ENCODE data around the gene ZSCAN30. TPM values are rescaled to one million over a fixed set of nuclear protein-coding genes. Genes with fewer than 3 reads are reported as not detected.

Gene ZSCAN30
- total RNA-seq, result 14.6 and 18.0 TPM in 2 replicates
- polyA plus RNA-seq, result 5.9 and 6.7 TPM in 2 replicates
- polyA plus RNA-seq (2011; cell fraction: cytosol; rRNA removed), result 5.7 and 6.5 TPM in 2 replicates
- 50.6 and 60.6 TPM in 2 replicates for polyA plus RNA-seq (2011; cell fraction: nucleus; rRNA removed)
- polyA plus RNA-seq (2012), result 12.5 and 13.5 TPM in 2 replicates
- polyA minus RNA-seq, result 19.4 and 25.6 TPM in 2 replicates
- 1.2 TPM for polyA minus RNA-seq (2011; cell fraction: cytosol; rRNA and poly(A)+ RNA removed)
- polyA minus RNA-seq (2011; cell fraction: nucleus; rRNA and poly(A)+ RNA removed), result 24.2 and 33.0 TPM in 2 replicates
- Bru-seq, nascent RNA, result percentile 59 among the genes with signal in this experiment
- BruChase-seq, experiment 1, labeled RNA remaining after a 6-hour chase, result percentile 61 among the genes with signal in this experiment
- BruChase-seq, experiment 2, labeled RNA remaining after a 2-hour chase, result percentile 58 among the genes with signal in this experiment
- long read RNA-seq, partial matches to known transcripts, result 0 of 11 reads
- long read RNA-seq, other reads (novel, unspliced or antisense), result 10 of 11 reads

GRCh38 chr18:35290094-35290735 lies at the start of gene ZSCAN30:
Gene ZSCAN30 (minus strand): TSS chr18:35290229. CDS start chr18:35264352, 25,877 bp downstream.
- H3K4me2 ChIP-seq (ENCODE audit: insufficient read depth, low read length), result peak within 1 kb of the TSS; percentile 95
- intact Hi-C loops (cut with micrococcal nuclease), result loop anchor here (1.0 to 2.0 kb wide), 5 partner anchors 8 to 59 kb away; partner anchors contain the start of gene ZNF24
- peak within 1 kb of the TSS; percentile 49 to 100 (median 96) for H3K4me3 ChIP-seq (replicated peaks in 1 of 3; ENCODE audit: insufficient read depth in 1 of 3, low read depth in 1 of 3, low read length in 3 of 3)
- peak within 1 kb of the TSS; percentile 63 for H3K27ac ChIP-seq (ENCODE audit: insufficient read depth, low read depth, low read length)
- peak; percentile 82 for TF ChIP-seq POLR2AphosphoS5 (IDR thresholded peaks at IDR 0.05; ENCODE audit: insufficient read depth, low read depth, low read length)
- peak; percentile 20 for TF ChIP-seq FOS (IDR thresholded peaks at IDR 0.05; ENCODE audit: borderline replicate concordance, insufficient read depth, low read length)
- TF ChIP-seq, protein P1, sequence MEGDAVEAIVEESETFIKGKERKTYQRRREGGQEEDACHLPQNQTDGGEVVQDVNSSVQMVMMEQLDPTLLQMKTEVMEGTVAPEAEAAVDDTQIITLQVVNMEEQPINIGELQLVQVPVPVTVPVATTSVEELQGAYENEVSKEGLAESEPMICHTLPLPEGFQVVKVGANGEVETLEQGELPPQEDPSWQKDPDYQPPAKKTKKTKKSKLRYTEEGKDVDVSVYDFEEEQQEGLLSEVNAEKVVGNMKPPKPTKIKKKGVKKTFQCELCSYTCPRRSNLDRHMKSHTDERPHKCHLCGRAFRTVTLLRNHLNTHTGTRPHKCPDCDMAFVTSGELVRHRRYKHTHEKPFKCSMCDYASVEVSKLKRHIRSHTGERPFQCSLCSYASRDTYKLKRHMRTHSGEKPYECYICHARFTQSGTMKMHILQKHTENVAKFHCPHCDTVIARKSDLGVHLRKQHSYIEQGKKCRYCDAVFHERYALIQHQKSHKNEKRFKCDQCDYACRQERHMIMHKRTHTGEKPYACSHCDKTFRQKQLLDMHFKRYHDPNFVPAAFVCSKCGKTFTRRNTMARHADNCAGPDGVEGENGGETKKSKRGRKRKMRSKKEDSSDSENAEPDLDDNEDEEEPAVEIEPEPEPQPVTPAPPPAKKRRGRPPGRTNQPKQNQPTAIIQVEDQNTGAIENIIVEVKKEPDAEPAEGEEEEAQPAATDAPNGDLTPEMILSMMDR (IDR thresholded peaks at IDR 0.05; ENCODE audit: extremely low read depth in 1 of 2, insufficient read depth in 1 of 2, low read depth in 1 of 2, low read length in 2 of 2), result no peak
- TF ChIP-seq POLR2A (IDR thresholded peaks at IDR 0.05; ENCODE audit: low read depth, low read length), result peak; percentile 90
- peak; percentile 37 for TF ChIP-seq GATA2 (IDR thresholded peaks at IDR 0.05; ENCODE audit: insufficient read depth, insufficient read length, low read depth, low read length)
- no peak for TF ChIP-seq MAX (IDR thresholded peaks at IDR 0.05; ENCODE audit: insufficient read depth, insufficient read length)
- peak; percentile 25 for TF ChIP-seq MYC (IDR thresholded peaks at IDR 0.05; ENCODE audit: low read depth, low read length)
- no peak for TF ChIP-seq EZH2 (IDR thresholded peaks at IDR 0.05; ENCODE audit: borderline replicate concordance, low read depth, low read length, severe bottlenecking)
- no peak for TF ChIP-seq JUN (IDR thresholded peaks at IDR 0.05; ENCODE audit: borderline replicate concordance, insufficient read depth, insufficient read length, low read depth)
- peak; percentile 91 for FAIRE-seq
- H3K36me3 ChIP-seq (ENCODE audit: control insufficient read depth in 2 of 2, extremely low read depth in 1 of 2, insufficient read depth in 2 of 2, low read length in 2 of 2), result peaks cover 0 to 7% of the 10 kb centered on the region in 2 experiments
- ChIA-PET POLR2A (interaction anchor here (0.6 to 1.0 kb wide), 2 partner anchors 49 to 757 kb away, joined by 3 to 9 read pairs; partner anchors contain the start of gene ZNF397), CTCF (interaction anchor here (0.7 to 1.3 kb wide), 5 partner anchors 23 to 65 kb away, joined by 3 to 4 read pairs (median 3); partner anchors contain the start of gene ZNF397)
- peak; percentile 98 for DNase-seq (ENCODE audit: low read depth, low spot score)
- H3K4me1 ChIP-seq (ENCODE audit: control insufficient read depth, extremely low read depth, insufficient read depth, low read length), result peaks cover 19% of the 10 kb centered on the region
- peaks cover 63% of the 10 kb centered on the region for H3K79me2 ChIP-seq (ENCODE audit: control insufficient read depth, insufficient read depth, low read length)
- peak within 1 kb of the TSS; percentile 94 for H3K9ac ChIP-seq (replicated peaks; ENCODE audit: extremely low read depth, insufficient read depth, low read length)
- H3K9me1 ChIP-seq (replicated peaks; ENCODE audit: control insufficient read depth, extremely low read depth, insufficient read depth, low read length), result no peaks in the 10 kb centered on the region
- no peaks in the 10 kb centered on the region for H3K27me3 ChIP-seq (ENCODE audit: control insufficient read depth in 2 of 2, insufficient read depth in 2 of 2, low read length in 2 of 2)
- H3K9me3 ChIP-seq (replicated peaks; ENCODE audit: control insufficient read depth, insufficient read depth, low read length), result no peaks in the 10 kb centered on the region
- H2AFZ ChIP-seq (ENCODE audit: low read depth, low read length), result peak within 1 kb of the TSS; percentile 73
- H4K20me1 ChIP-seq (replicated peaks; ENCODE audit: control insufficient read depth, extremely low read depth, insufficient read depth, low read length), result no peaks in the 10 kb centered on the region
- dilution Hi-C loops (cut with MboI; ENCODE audit: extremely low pct_ligation_motif_present, low sequenced_read_pairs), result no loop called here
- TSS peak; percentile 64 for BruUV-seq (replicated peaks)

Measured in endothelial cell of umbilical vein (primary cell).